HepG2 (cell line): ENCODE results near the gene TANGO2. TPM values are rescaled to one million over a fixed set of nuclear protein-coding genes. Genes with fewer than 3 reads are reported as not detected.

Source experiments
- CSRNP2 ChIP-seq: sonication (generic); formaldehyde crosslinking; conservative IDR thresholded peaks from 2 replicates; pipeline ENCODE4 v1.8.0; 2022; ENCODE audit warnings: low read depth, missing genetic modification reagents
- ELK4 ChIP-seq: sonication (generic); formaldehyde crosslinking; IDR thresholded peaks from 2 replicates; pipeline ENCODE4 v1.9.0; 2021; ENCODE audit warnings: missing genetic modification reagents, borderline replicate concordance
- GFI1 ChIP-seq: sonication (generic); formaldehyde crosslinking; IDR thresholded peaks from 2 replicates; pipeline ENCODE4 v1.5.0; 2020; ENCODE audit warnings: missing genetic modification reagents, mild to moderate bottlenecking, borderline replicate concordance
- GLMP ChIP-seq: sonication (generic); formaldehyde crosslinking; IDR thresholded peaks from 2 replicates; pipeline ENCODE4 v1.9.0; 2021; ENCODE audit warnings: missing genetic modification reagents, mild to moderate bottlenecking, borderline replicate concordance
- KAT7 ChIP-seq: IDR thresholded peaks from 2 replicates; pipeline ENCODE4 v1.6.1; 2018; ENCODE audit warnings: borderline replicate concordance, missing compliant biosample characterization
- KMT2A ChIP-seq: sonication (generic); formaldehyde crosslinking; IDR thresholded peaks from 2 replicates; pipeline ENCODE4 v1.4.0; 2020; ENCODE audit warnings: missing genetic modification reagents
- PAX8 ChIP-seq: sonication (generic); formaldehyde crosslinking; IDR thresholded peaks from 2 replicates; pipeline ENCODE4 v1.8.0; 2022; ENCODE audit warnings: mild to moderate bottlenecking, missing genetic modification reagents, borderline replicate concordance
- REST ChIP-seq, 2 experiments: IDR thresholded peaks; 2 replicates each; pipeline ENCODE4 v1.6.1; 2011 to 2012; ENCODE audit warnings: low read length in 2 of 2, borderline replicate concordance in 1 of 2, low read depth in 1 of 2, mild to moderate bottlenecking in 1 of 2, moderate library complexity in 1 of 2
- TIGD3 ChIP-seq: sonication (generic); formaldehyde crosslinking; IDR thresholded peaks from 2 replicates; pipeline ENCODE4 v1.5.1; 2020; ENCODE audit warnings: mild to moderate bottlenecking, missing genetic modification reagents, borderline replicate concordance
- YY1 ChIP-seq: IDR thresholded peaks from 2 replicates; pipeline ENCODE4 v1.6.1; 2011; ENCODE audit warnings: low read length, low read depth, moderate library complexity, mild to moderate bottlenecking; ENCODE audit not compliant: insufficient read depth, insufficient replicate concordance
- ZFP41 ChIP-seq: sonication (generic); formaldehyde crosslinking; IDR thresholded peaks from 2 replicates; pipeline ENCODE4 v1.4.0; 2020; ENCODE audit warnings: mild to moderate bottlenecking, missing genetic modification reagents, borderline replicate concordance
- ZNF264 ChIP-seq: sonication (generic); formaldehyde crosslinking; IDR thresholded peaks from 2 replicates; pipeline ENCODE4 v1.4.0; 2020; ENCODE audit warnings: missing genetic modification reagents
- ZNF274 ChIP-seq: sonication (generic); formaldehyde crosslinking; IDR thresholded peaks from 2 replicates; pipeline ENCODE4 v1.5.1; 2020; ENCODE audit warnings: mild to moderate bottlenecking, missing genetic modification reagents
- ZNF282 ChIP-seq: fragments of 450-650 bp; IDR thresholded peaks from 2 replicates; pipeline ENCODE4 v1.6.1; 2018; ENCODE audit not compliant: partially characterized antibody
- ZNF567 ChIP-seq: sonication (generic); formaldehyde crosslinking; IDR thresholded peaks from 2 replicates; pipeline ENCODE4 v1.8.1; 2023; ENCODE audit warnings: mild to moderate bottlenecking, missing genetic modification reagents, borderline replicate concordance
- ZNF597 ChIP-seq: sonication (generic); formaldehyde crosslinking; IDR thresholded peaks from 2 replicates; pipeline ENCODE4 v1.5.0; 2020; ENCODE audit warnings: missing genetic modification reagents
- polyA plus RNA-seq, 8 experiments: library from polyadenylated mRNA; depleted of rRNA in 3 of 8; stranded (reverse) in 7 of 8; unstranded in 1 of 8; fragments of >200 nt; fragmentation: Illumina TruSeq in 4 of 8; extraction: Trizol in 4 of 8; gene quantifications; 2 replicates each; pipeline versions ENCODE4 v1.2.1 to v1.2.3, GENCODE V29; 2011 to 2016; ENCODE audit warnings: low read depth in 4 of 8, missing spikeins in 1 of 8, mixed read lengths in 1 of 8; ENCODE audit not compliant: insufficient read depth in 1 of 8
- total RNA-seq, 5 experiments: library from RNA; depleted of rRNA; stranded (reverse); fragments of >200 nt; fragmentation: Illumina TruSeq; extraction: Trizol; gene quantifications; 2 replicates each; pipeline ENCODE4 v1.2.3, GENCODE V29; 2016; ENCODE audit warnings: low read depth in 1 of 5

Gene TANGO2
- total and polyA plus RNA-seq, 2 of the 13 experiments (the other 11 are each of a cell fraction or from before 2014, with no cell fraction given) = 12.9 to 14.8 TPM

GRCh38 chr22:20079745-20080444 is 59.0 kb downstream of the TANGO2 start, which contains the start of gene DGCR8 (continued):
- TF ChIP-seq GLMP (no peak), GFI1 (CRISPR knock-in tag) (peak; percentile 28; the same call in 1 of the 2 replicates), ZNF567 (CRISPR knock-in tag) (peak; percentile 57; the same call in 1 of the 2 replicates), ZNF274 (CRISPR knock-in tag) (peak; percentile 41; the same call in 1 of the 2 replicates), KAT7 (no peak), ZNF597 (CRISPR knock-in tag) (peak; percentile 99; the same call in 1 of the 2 replicates), PAX8 (no peak), KMT2A (CRISPR knock-in tag) (peak; percentile 85), ZFP41 (CRISPR knock-in tag) (no peak), REST (IDR thresholded peaks at IDR 0.05; ENCODE audit: borderline replicate concordance in 1 of 2, low read depth in 1 of 2, low read length in 2 of 2) (peak in 1 of 2 experiments; percentile 52; a peak in 1 of 4 replicates), ZNF264 (CRISPR knock-in tag) (no peak), CSRNP2 (CRISPR knock-in tag) (no peak), ELK4 (0 out of 2 replicates have a peak, but pooled peaks have one; percentile 84), ZNF282 (no peak), YY1 (peak; percentile 87), TIGD3 (CRISPR knock-in tag) (no peak)
